ENCODE results near the gene RELB. TPM values are rescaled to one million over a fixed set of nuclear protein-coding genes. Genes with fewer than 3 reads are reported as not detected.

RELB gene
- total RNA-seq, 1 experiment from 2014 or later, result 11.9 TPM

- Histone ChIP-seq H3K27ac (ENCODE audit: low read depth, low read length, poor library complexity, severe bottlenecking) (no peak overlapping the region), H3K36me3 (ENCODE audit: insufficient read depth, low read length, poor library complexity, severe bottlenecking) (no peaks in the 10 kb centered on the region), H3K4me3 (ENCODE audit: low read depth, low read length, poor library complexity, severe bottlenecking) (no peak overlapping the region), H3K27me3 (replicated peaks; ENCODE audit: insufficient read depth, low read depth, low read length, poor library complexity) (no peaks in the 10 kb centered on the region), H3K9me3 (ENCODE audit: low read depth, low read length, poor library complexity, severe bottlenecking) (no peaks in the 10 kb centered on the region), H3K4me1 (ENCODE audit: insufficient read depth, low read length, poor library complexity, severe bottlenecking) (peaks cover 6% of the 10 kb centered on the region)
- DNase-seq (ENCODE audit: low spot score), result no peak
- CTCF ChIA-PET, result interaction anchor here (0.6 kb wide), 1 partner anchor 245 kb away, joined by 9 read pairs; no protein-coding TSS in a partner anchor
- intact Hi-C loops (cut with micrococcal nuclease; ENCODE audit: unreplicated experiment), result loop anchor here (5.0 kb wide), 1 partner anchor 89 kb away; the partner anchor contains the start of gene PPP1R37
- no TSS peak for BruUV-seq (replicated peaks)
- TF ChIP-seq CTCF (conservative IDR thresholded peaks at IDR 0.05; ENCODE audit: low read depth, low read length), result no peak
- TF ChIP-seq EZH2 (IDR thresholded peaks at IDR 0.05; ENCODE audit: borderline replicate concordance, low read depth, low read length, poor library complexity, severe bottlenecking), result no peak
- POLR2A ChIA-PET (ENCODE audit: low non-redundant PET), result no interaction called here
Observed at GRCh38 chr19:45003485-45003884, 2.2 kb downstream of the RELB start.

GRCh38 chr19:45005787-45006186, 4.5 kb downstream of the RELB start:
- Histone ChIP-seq H3K36me3 (ENCODE audit: insufficient read depth, low read length, poor library complexity, severe bottlenecking) (no peaks in the 10 kb centered on the region), H3K4me3 (ENCODE audit: low read depth, low read length, poor library complexity, severe bottlenecking) (no peak overlapping the region), H3K27ac (ENCODE audit: low read depth, low read length, poor library complexity, severe bottlenecking) (no peak overlapping the region), H3K4me1 (ENCODE audit: insufficient read depth, low read length, poor library complexity, severe bottlenecking) (peaks cover 6% of the 10 kb centered on the region), H3K9me3 (ENCODE audit: low read depth, low read length, poor library complexity, severe bottlenecking) (no peaks in the 10 kb centered on the region), H3K27me3 (replicated peaks; ENCODE audit: insufficient read depth, low read depth, low read length, poor library complexity) (no peaks in the 10 kb centered on the region)
- TF ChIP-seq EZH2 (IDR thresholded peaks at IDR 0.05; ENCODE audit: borderline replicate concordance, low read depth, low read length, poor library complexity, severe bottlenecking) (no peak), CTCF (conservative IDR thresholded peaks at IDR 0.05; ENCODE audit: low read depth, low read length) (no peak)
- ChIA-PET CTCF (no interaction called here), POLR2A (ENCODE audit: low non-redundant PET) (no interaction called here)
- DNase-seq (ENCODE audit: low spot score), result no peak
- intact Hi-C loops (cut with micrococcal nuclease; ENCODE audit: unreplicated experiment), result no loop called here
- BruUV-seq (replicated peaks), result no TSS peak

GRCh38 chr19:45008552-45008951, 7.3 kb downstream of the RELB start:
- Histone ChIP-seq H3K4me1 (ENCODE audit: insufficient read depth, low read length, poor library complexity, severe bottlenecking) (no peaks in the 10 kb centered on the region), H3K36me3 (ENCODE audit: insufficient read depth, low read length, poor library complexity, severe bottlenecking) (no peaks in the 10 kb centered on the region), H3K9me3 (ENCODE audit: low read depth, low read length, poor library complexity, severe bottlenecking) (no peaks in the 10 kb centered on the region), H3K27me3 (replicated peaks; ENCODE audit: insufficient read depth, low read depth, low read length, poor library complexity) (no peaks in the 10 kb centered on the region), H3K27ac (ENCODE audit: low read depth, low read length, poor library complexity, severe bottlenecking) (no peak overlapping the region), H3K4me3 (ENCODE audit: low read depth, low read length, poor library complexity, severe bottlenecking) (no peak overlapping the region)
- BruUV-seq (replicated peaks), result no TSS peak
- intact Hi-C loops (cut with micrococcal nuclease; ENCODE audit: unreplicated experiment), result no loop called here
- CTCF ChIA-PET, result no interaction called here
- DNase-seq (ENCODE audit: low spot score), result no peak
- POLR2A ChIA-PET (ENCODE audit: low non-redundant PET), result no interaction called here
- no peak for TF ChIP-seq CTCF (conservative IDR thresholded peaks at IDR 0.05; ENCODE audit: low read depth, low read length)
- TF ChIP-seq EZH2 (IDR thresholded peaks at IDR 0.05; ENCODE audit: borderline replicate concordance, low read depth, low read length, poor library complexity, severe bottlenecking), result no peak

Measured in A673 (cell line).